ENCODE data around the gene SLC30A10.
"Not testable (repeated sequence)": the region's sequence is repeated elsewhere in the genome, so short reads cannot be mapped to it uniquely, and the experiment has no call there.

SLC30A10 gene

GRCh38 chr1:219907772-219908070 lies 20.6 kb downstream of the SLC30A10 start:
- Histone ChIP-seq H3K4me3 (ENCODE audit: low read depth, low read length) (no peak overlapping the region), H3K27me3 (ENCODE audit: insufficient read depth, low read length) (peaks cover 19% of the 10 kb centered on the region), H3K27ac (ENCODE audit: low read depth, low read length) (no peak overlapping the region)

GRCh38 chr1:219906924-219907771 lies 21.2 kb downstream of the SLC30A10 start:
- Histone ChIP-seq H3K4me3 (ENCODE audit: low read depth, low read length) (no peak overlapping the region), H3K36me3 (ENCODE audit: insufficient read depth, low read length) (no peaks in the 10 kb centered on the region), H2AFZ (ENCODE audit: low read length, unreplicated experiment) (no peak overlapping the region), H3K4me1 (ENCODE audit: control insufficient read depth, insufficient read depth, low read length, unreplicated experiment) (no peaks in the 10 kb centered on the region), H3K79me2 (ENCODE audit: control insufficient read depth, insufficient read depth, low read length, unreplicated experiment) (no peaks in the 10 kb centered on the region), H3K27ac (ENCODE audit: low read depth, low read length) (no peak overlapping the region), H3K27me3 (ENCODE audit: insufficient read depth, low read length) (peaks cover 19% of the 10 kb centered on the region)

More at GRCh38 chr1:219907772-219908070, 20.6 kb downstream of the SLC30A10 start:
- no peaks in the 10 kb centered on the region for H3K79me2 ChIP-seq (ENCODE audit: control insufficient read depth, insufficient read depth, low read length, unreplicated experiment)
- no peaks in the 10 kb centered on the region for H3K36me3 ChIP-seq (ENCODE audit: insufficient read depth, low read length)
- H2AFZ ChIP-seq (ENCODE audit: low read length, unreplicated experiment) = no peak overlapping the region
- no peaks in the 10 kb centered on the region for H3K4me1 ChIP-seq (ENCODE audit: control insufficient read depth, insufficient read depth, low read length, unreplicated experiment)

GRCh38 chr1:219906565-219906923 lies 21.8 kb downstream of the SLC30A10 start:
- H3K36me3 ChIP-seq (ENCODE audit: insufficient read depth, low read length); H3K27ac ChIP-seq (ENCODE audit: low read depth, low read length); H2AFZ ChIP-seq (ENCODE audit: low read length, unreplicated experiment); H3K4me3 ChIP-seq (ENCODE audit: low read depth, low read length); H3K4me1 ChIP-seq (ENCODE audit: control insufficient read depth, insufficient read depth, low read length, unreplicated experiment); H3K79me2 ChIP-seq (ENCODE audit: control insufficient read depth, insufficient read depth, low read length, unreplicated experiment): not testable (repeated sequence)
- H3K27me3 ChIP-seq (ENCODE audit: insufficient read depth, low read length) = peaks cover 19% of the 10 kb centered on the region

GRCh38 chr1:219905524-219905923 lies 22.8 kb downstream of the SLC30A10 start:
- Histone ChIP-seq H3K36me3 (ENCODE audit: insufficient read depth, low read length) (no peaks in the 10 kb centered on the region), H3K4me1 (ENCODE audit: control insufficient read depth, insufficient read depth, low read length, unreplicated experiment) (no peaks in the 10 kb centered on the region), H3K79me2 (ENCODE audit: control insufficient read depth, insufficient read depth, low read length, unreplicated experiment) (no peaks in the 10 kb centered on the region), H2AFZ (ENCODE audit: low read length, unreplicated experiment) (no peak overlapping the region), H3K27ac (ENCODE audit: low read depth, low read length) (no peak overlapping the region), H3K27me3 (ENCODE audit: insufficient read depth, low read length) (peaks cover 19% of the 10 kb centered on the region), H3K4me3 (ENCODE audit: low read depth, low read length) (no peak overlapping the region)

GRCh38 chr1:219904934-219905333 lies 23.4 kb downstream of the SLC30A10 start:
- H3K79me2 ChIP-seq (ENCODE audit: control insufficient read depth, insufficient read depth, low read length, unreplicated experiment) = no peaks in the 10 kb centered on the region
- H3K27me3 ChIP-seq (ENCODE audit: insufficient read depth, low read length) = peaks cover 22% of the 10 kb centered on the region
- no peak overlapping the region for H3K27ac ChIP-seq (ENCODE audit: low read depth, low read length)
- no peaks in the 10 kb centered on the region for H3K4me1 ChIP-seq (ENCODE audit: control insufficient read depth, insufficient read depth, low read length, unreplicated experiment)
- no peak overlapping the region for H2AFZ ChIP-seq (ENCODE audit: low read length, unreplicated experiment)
- no peak overlapping the region for H3K4me3 ChIP-seq (ENCODE audit: low read depth, low read length)
- H3K36me3 ChIP-seq (ENCODE audit: insufficient read depth, low read length) = no peaks in the 10 kb centered on the region

- Histone ChIP-seq H2AFZ (ENCODE audit: low read length, unreplicated experiment) (no peak overlapping the region), H3K27ac (ENCODE audit: low read depth, low read length) (no peak overlapping the region), H3K79me2 (ENCODE audit: control insufficient read depth, insufficient read depth, low read length, unreplicated experiment) (no peaks in the 10 kb centered on the region), H3K4me1 (ENCODE audit: control insufficient read depth, insufficient read depth, low read length, unreplicated experiment) (no peaks in the 10 kb centered on the region), H3K27me3 (ENCODE audit: insufficient read depth, low read length) (peaks cover 20% of the 10 kb centered on the region), H3K36me3 (ENCODE audit: insufficient read depth, low read length) (no peaks in the 10 kb centered on the region), H3K4me3 (ENCODE audit: low read depth, low read length) (no peak overlapping the region)
Observed at GRCh38 chr1:219903353-219903871, 24.9 kb downstream of the SLC30A10 start.

GRCh38 chr1:219902951-219903350 lies 25.4 kb downstream of the SLC30A10 start:
- no peaks in the 10 kb centered on the region for H3K36me3 ChIP-seq (ENCODE audit: insufficient read depth, low read length)
- H3K27me3 ChIP-seq (ENCODE audit: insufficient read depth, low read length) = peaks cover 23% of the 10 kb centered on the region
- H2AFZ ChIP-seq (ENCODE audit: low read length, unreplicated experiment) = no peak overlapping the region
- H3K4me3 ChIP-seq (ENCODE audit: low read depth, low read length) = no peak overlapping the region
- H3K4me1 ChIP-seq (ENCODE audit: control insufficient read depth, insufficient read depth, low read length, unreplicated experiment) = no peaks in the 10 kb centered on the region
- no peaks in the 10 kb centered on the region for H3K79me2 ChIP-seq (ENCODE audit: control insufficient read depth, insufficient read depth, low read length, unreplicated experiment)
- H3K27ac ChIP-seq (ENCODE audit: low read depth, low read length) = no peak overlapping the region

GRCh38 chr1:219900882-219901281 lies 27.5 kb downstream of the SLC30A10 start:
- Histone ChIP-seq H3K36me3 (ENCODE audit: insufficient read depth, low read length) (no peaks in the 10 kb centered on the region), H3K4me3 (ENCODE audit: low read depth, low read length) (no peak overlapping the region), H3K4me1 (ENCODE audit: control insufficient read depth, insufficient read depth, low read length, unreplicated experiment) (no peaks in the 10 kb centered on the region), H2AFZ (ENCODE audit: low read length, unreplicated experiment) (no peak overlapping the region), H3K79me2 (ENCODE audit: control insufficient read depth, insufficient read depth, low read length, unreplicated experiment) (no peaks in the 10 kb centered on the region), H3K27ac (ENCODE audit: low read depth, low read length) (no peak overlapping the region), H3K27me3 (ENCODE audit: insufficient read depth, low read length) (peaks cover 35% of the 10 kb centered on the region)

- Histone ChIP-seq H3K36me3 (ENCODE audit: insufficient read depth, low read length) (no peaks in the 10 kb centered on the region), H3K27me3 (ENCODE audit: insufficient read depth, low read length) (peaks cover 36% of the 10 kb centered on the region), H3K4me3 (ENCODE audit: low read depth, low read length) (no peak overlapping the region), H3K4me1 (ENCODE audit: control insufficient read depth, insufficient read depth, low read length, unreplicated experiment) (no peaks in the 10 kb centered on the region), H2AFZ (ENCODE audit: low read length, unreplicated experiment) (no peak overlapping the region), H3K79me2 (ENCODE audit: control insufficient read depth, insufficient read depth, low read length, unreplicated experiment) (no peaks in the 10 kb centered on the region), H3K27ac (ENCODE audit: low read depth, low read length) (no peak overlapping the region)
Observed at GRCh38 chr1:219900201-219900600, 28.2 kb downstream of the SLC30A10 start.

GRCh38 chr1:219898375-219898774 lies 30.0 kb downstream of the SLC30A10 start:
- Histone ChIP-seq H3K27me3 (ENCODE audit: insufficient read depth, low read length) (peaks cover 47% of the 10 kb centered on the region), H3K27ac (ENCODE audit: low read depth, low read length) (no peak overlapping the region), H3K79me2 (ENCODE audit: control insufficient read depth, insufficient read depth, low read length, unreplicated experiment) (no peaks in the 10 kb centered on the region), H2AFZ (ENCODE audit: low read length, unreplicated experiment) (no peak overlapping the region), H3K4me3 (ENCODE audit: low read depth, low read length) (no peak overlapping the region), H3K4me1 (ENCODE audit: control insufficient read depth, insufficient read depth, low read length, unreplicated experiment) (no peaks in the 10 kb centered on the region), H3K36me3 (ENCODE audit: insufficient read depth, low read length) (no peaks in the 10 kb centered on the region)

- H3K79me2 ChIP-seq (ENCODE audit: control insufficient read depth, insufficient read depth, low read length, unreplicated experiment) = no peaks in the 10 kb centered on the region
- H3K4me3 ChIP-seq (ENCODE audit: low read depth, low read length) = no peak overlapping the region
- H3K36me3 ChIP-seq (ENCODE audit: insufficient read depth, low read length) = no peaks in the 10 kb centered on the region
- H3K27me3 ChIP-seq (ENCODE audit: insufficient read depth, low read length) = peaks cover 47% of the 10 kb centered on the region
- H3K27ac ChIP-seq (ENCODE audit: low read depth, low read length) = no peak overlapping the region
- H3K4me1 ChIP-seq (ENCODE audit: control insufficient read depth, insufficient read depth, low read length, unreplicated experiment) = no peaks in the 10 kb centered on the region
- no peak overlapping the region for H2AFZ ChIP-seq (ENCODE audit: low read length, unreplicated experiment)
Observed at GRCh38 chr1:219897914-219898313, 30.4 kb downstream of the SLC30A10 start.

Measured in ACC112 (cell line).